ENCODE results near the gene DDX24.

DDX24 gene

GRCh38 chr14:94005324-94006073, 75.5 kb downstream of the DDX24 start:
- no peak for DNase-seq

- DNase-seq: no peak
Measured at GRCh38 chr14:94004015-94004414, 77.0 kb downstream of the DDX24 start.

DNA sequence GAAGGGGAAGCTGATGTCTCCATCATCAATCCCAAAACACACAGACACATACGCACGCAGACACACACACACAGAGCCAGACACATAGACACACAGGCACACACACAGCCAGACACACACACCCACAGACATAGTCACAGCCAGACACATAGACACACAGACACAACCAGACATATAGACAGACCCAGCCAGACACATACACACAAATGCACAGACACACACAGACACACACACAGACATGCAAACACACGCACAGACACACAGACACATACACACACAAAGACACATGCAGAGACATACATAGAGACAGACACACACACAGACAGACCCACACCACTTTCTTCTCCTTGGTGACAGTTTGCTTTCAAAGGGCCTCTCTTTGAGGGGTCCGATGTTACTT, 77.6 kb downstream of the DDX24 start:
- DNase-seq: no peak

DNA sequence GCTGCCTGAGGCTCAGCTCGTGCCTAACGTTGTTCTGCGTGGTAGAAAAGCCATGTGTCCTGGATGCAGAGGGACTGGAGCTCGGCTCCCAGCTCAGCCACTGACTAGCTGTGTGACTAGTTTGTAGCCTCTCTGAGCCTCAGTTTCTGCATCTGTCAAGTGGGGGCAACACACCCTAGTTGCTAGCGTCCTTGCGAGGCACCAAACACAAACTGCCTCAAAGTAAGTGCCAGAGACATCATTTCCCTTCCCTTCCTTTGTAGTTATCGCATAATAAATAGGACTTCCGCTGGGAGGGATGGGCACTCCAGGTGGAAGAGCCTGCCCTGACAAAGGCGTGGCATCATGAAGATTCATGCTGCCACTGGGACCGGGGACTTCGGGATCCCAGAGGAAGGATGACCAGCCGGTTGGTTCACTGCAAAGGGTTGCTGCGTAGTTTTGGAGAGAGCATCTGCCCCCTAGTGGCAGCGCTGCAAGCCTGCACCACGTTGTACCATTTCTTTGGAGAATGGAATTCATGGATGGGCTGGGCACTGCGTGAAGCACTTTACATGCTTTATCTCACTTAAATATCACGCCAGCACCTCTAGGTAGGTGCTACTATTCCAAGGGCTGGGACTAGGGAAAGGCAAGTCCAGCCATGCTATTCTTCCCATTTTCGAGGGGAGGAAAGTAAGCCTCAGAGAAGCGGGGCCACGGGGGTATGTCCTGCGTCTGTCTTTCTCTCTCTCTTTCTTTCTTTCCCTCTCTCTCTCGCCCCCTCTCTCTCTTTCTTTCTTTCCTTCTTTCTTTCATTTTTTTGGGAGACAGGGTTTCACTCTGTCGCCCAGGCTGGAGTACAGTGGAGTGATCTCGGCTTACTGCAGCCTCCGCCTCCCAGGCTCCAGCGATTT, 79.3 kb downstream of the DDX24 start:
- peak; percentile 62 for DNase-seq

- no peak for DNase-seq
Measured at GRCh38 chr14:94001016-94001415, 80.0 kb downstream of the DDX24 start.

DNA sequence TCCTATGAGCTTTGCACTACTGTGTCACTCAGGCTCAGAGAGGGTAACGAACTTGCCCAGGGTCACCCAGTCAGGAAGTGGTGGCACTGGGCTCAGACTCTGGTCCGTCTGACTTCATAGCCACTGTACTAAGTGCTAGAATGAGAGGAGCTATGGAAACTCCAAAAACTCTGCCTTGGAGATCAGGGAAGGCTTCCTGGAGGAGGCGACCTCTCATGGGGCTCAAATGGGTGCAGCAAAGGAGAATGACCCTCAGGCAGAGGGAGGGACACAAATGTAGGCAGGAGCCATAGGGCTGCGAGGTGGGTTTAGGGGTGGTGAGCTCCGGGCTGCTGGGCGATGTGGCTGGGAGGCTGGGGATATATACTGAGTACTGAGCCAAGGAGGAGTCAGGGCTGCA, 80.7 kb downstream of the DDX24 start:
- no peak for DNase-seq

DNA sequence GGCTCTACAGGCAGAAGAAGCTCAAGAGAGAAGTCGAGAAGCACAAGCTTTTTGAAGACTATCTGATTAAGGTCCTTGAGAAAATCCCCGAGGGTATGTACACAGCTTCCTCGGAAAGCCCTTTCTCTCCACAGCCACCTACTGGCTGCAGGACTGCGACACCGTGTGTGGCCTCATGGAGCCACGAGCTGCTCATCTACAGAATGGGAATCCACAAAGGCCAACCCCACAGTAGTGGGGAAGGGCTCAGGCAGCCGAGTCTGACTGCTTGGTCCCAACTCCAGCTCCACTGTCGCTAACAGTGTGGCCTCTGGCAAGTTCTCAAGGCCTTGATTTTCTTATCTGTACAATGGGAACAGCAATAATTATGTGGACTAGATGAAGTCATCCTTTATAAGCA, 81.4 kb downstream of the DDX24 start:
- no peak for DNase-seq

DNA sequence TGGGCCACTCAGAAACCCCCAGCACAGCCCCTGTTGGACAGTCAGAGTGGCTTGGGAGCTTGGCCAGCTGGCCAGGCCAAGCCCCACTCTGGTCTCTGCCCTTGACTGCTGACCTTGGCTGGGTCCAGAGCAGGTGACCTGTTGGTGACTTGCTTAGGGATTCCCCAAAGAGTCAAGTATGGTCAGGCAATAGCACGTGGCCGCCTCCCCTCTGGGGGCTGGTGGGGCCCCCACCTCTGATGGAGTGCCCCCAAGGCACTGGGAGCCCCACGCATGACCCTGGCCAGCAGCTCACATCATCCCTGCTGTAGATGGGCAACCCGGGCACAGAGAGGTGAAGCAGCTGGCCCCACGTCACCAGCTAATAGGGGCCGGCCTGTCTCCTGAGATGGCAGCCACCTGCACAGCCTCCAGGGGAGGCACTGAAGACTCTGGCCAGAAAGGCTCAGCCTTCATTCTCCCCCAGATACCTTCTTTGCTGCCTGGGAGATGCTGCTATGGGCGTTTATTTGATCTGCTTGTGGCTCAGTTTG, 82.1 kb downstream of the DDX24 start:
- no peak for DNase-seq

Measured in stimulated activated CD4-positive, alpha-beta T cell treated with anti-CD3 and anti-CD28 coated beads, Interleukin-1b, Interleukin-23, amount 100 ng/mL, for 48 hours (primary cell).